ENCODE data around the gene TPCN2. TPM values are rescaled to one million over a fixed set of nuclear protein-coding genes. Genes with fewer than 3 reads are reported as not detected.

TPCN2 gene
- total RNA-seq, 3 donors from 2014 or later = 5.8 to 8.4 (median 7.1) TPM

DNA sequence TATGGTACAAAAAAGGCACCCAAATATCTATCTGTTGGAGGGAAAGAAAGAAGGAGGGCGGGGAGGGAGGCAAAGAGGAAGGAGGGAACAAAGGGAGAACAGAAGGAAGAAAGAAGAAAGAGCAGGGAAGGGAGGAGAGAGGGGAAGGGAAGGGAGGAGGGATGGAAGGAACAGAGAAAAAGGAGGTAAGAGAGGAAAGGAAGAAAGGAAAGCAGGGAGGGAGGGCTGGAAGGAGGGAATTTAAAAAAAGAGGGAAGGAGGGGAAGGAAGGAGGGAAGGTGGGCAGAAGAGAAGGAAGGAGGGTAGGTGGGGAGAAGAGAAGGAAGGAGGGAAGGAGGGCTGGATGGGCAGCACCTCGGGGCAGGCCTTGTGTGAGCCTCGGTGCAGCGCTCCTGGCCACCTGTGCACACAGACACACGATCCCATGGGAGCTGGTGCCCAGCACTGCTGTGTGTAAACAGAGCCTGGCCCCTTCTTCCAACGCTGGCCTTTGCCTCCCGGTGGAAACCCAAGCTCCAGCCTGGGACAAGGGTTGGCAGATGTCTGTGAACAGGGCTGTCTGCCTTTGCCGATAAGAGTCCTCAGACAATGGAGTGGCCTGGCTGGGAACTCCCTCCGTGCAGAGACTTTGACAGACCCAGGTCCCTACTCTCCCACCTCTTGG is 130.2 kb downstream of the TPCN2 start:
- no peaks in the 10 kb centered on the region for H3K36me3 Mint-ChIP-seq (ENCODE audit: insufficient read depth)
- H3K4me1 Mint-ChIP-seq (ENCODE audit: low read depth) = peaks cover 2% of the 10 kb centered on the region
- H3K9me3 Mint-ChIP-seq = peaks cover 10% of the 10 kb centered on the region
- H3K27me3 Mint-ChIP-seq (ENCODE audit: low read depth) = peaks cover 2% of the 10 kb centered on the region
- H3K4me3 Mint-ChIP-seq = no peak overlapping the region
- DNase-seq (no peak), ATAC-seq (no peak)

DNA sequence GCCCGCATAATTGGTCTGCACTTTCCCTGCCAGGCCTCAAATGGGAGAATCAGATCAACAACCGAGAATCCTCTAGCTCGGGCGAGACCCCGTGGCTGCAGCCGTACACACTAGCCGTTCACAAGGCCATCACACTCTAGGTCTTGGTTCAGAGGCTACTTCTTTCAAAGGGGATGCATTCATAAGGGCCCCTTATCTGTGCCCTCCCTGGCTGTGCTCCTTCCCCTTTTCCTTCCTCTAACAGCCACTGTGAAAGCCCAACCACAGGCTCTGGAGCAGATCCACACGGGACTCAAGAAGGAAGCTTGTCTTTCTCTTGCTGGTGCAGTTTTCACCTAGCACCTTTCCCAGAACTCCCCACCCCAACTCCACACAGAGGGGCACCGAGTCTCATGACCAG is 131.5 kb downstream of the TPCN2 start:
- Mint-ChIP-seq H3K4me3 (no peak overlapping the region), H3K27me3 (ENCODE audit: low read depth) (peaks cover 2% of the 10 kb centered on the region), H3K9me3 (peaks cover 4% of the 10 kb centered on the region), H3K4me1 (ENCODE audit: low read depth) (peaks cover 2% of the 10 kb centered on the region), H3K36me3 (ENCODE audit: insufficient read depth) (no peaks in the 10 kb centered on the region)
- no peak for ATAC-seq
- DNase-seq = no peak

GRCh38 chr11:69180726-69181125 is 132.0 kb downstream of the TPCN2 start:
- DNase-seq (no peak), ATAC-seq (no peak)
- Mint-ChIP-seq H3K36me3 (ENCODE audit: insufficient read depth) (no peaks in the 10 kb centered on the region), H3K9me3 (peaks cover 3% of the 10 kb centered on the region), H3K4me3 (no peak overlapping the region), H3K27me3 (ENCODE audit: low read depth) (peaks cover 2% of the 10 kb centered on the region), H3K4me1 (ENCODE audit: low read depth) (peaks cover 2% of the 10 kb centered on the region)

DNA sequence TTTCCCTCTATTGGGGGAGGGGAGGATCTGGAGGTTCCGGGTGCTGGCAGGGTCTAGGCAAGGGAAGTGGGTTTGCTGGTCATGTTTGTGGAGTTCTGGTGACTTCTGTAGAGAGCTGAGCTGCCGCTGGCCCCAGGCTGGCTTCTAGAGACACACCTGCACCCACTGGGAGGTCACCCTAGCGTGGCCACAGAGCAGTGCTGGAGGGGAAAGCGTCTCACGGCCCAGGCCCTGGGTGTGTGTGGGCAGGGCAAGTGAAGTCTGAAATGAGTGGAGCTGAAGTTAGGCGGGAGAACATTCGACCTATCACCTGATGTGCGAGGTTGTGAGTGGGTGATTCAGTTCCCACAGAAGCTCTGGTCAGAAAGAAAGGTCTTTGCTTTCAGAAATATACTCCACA is 134.9 kb downstream of the TPCN2 start:
- ATAC-seq = no peak
- H3K9me3 Mint-ChIP-seq = peaks cover 5% of the 10 kb centered on the region

More for the DNA sequence above, 134.9 kb downstream of the TPCN2 start:
- peaks cover 2% of the 10 kb centered on the region for H3K4me1 Mint-ChIP-seq (ENCODE audit: low read depth)
- no peaks in the 10 kb centered on the region for H3K36me3 Mint-ChIP-seq (ENCODE audit: insufficient read depth)
- peaks cover 4% of the 10 kb centered on the region for H3K27me3 Mint-ChIP-seq (ENCODE audit: low read depth)
- no peak overlapping the region for H3K4me3 Mint-ChIP-seq
- no peak for DNase-seq

Other genes starting within 250 kb of the TPCN2 start
- gene CPT1A, start 207.0 kb upstream of the TPCN2 start, total RNA-seq = 10 to 100 TPM; 12.3 to 15.8 (median 14.2) TPM
- 100 to 1,000 TPM; 106 to 130 (median 122) TPM for gene MRPL21, start 145.1 kb upstream of the TPCN2 start, total RNA-seq
- gene IGHMBP2, start 145.0 kb upstream of the TPCN2 start, total RNA-seq = 10 to 100 TPM; 26.6 to 34.0 (median 29.6) TPM
- gene MRGPRD, start 67.9 kb upstream of the TPCN2 start, total RNA-seq = not detected
- under 1 TPM in 2 of 3 donors, not detected in 1; 0.10 to 0.18 TPM for gene MRGPRF, start 35.7 kb upstream of the TPCN2 start, total RNA-seq
- gene SMIM38, start 107.0 kb downstream of the TPCN2 start, total RNA-seq = under 1 TPM; 0.10 to 0.18 (median 0.16) TPM
- gene MYEOV, start 245.2 kb downstream of the TPCN2 start, total RNA-seq = under 1 TPM in 2 of 3 donors, not detected in 1; 0.10 to 0.50 TPM

Data from activated T-cell treated with anti-CD3 and anti-CD28 coated beads, Interleukin-2, amount 50 U/mL, for 4 hours (primary cell).